Occipital lobe (tissue), 2 donors: ENCODE measurements around the gene CDC25A. TPM values are rescaled to one million over a fixed set of nuclear protein-coding genes. Genes with fewer than 3 reads are reported as not detected.

Experiments
- DNase-seq: peaks from one replicate; lab custom pipeline; 2025; lab: John Stamatoyannopoulos, UW
- total RNA-seq: library from RNA; depleted of rRNA; stranded (reverse); fragments of >200 nt; gene quantifications from one replicate; pipeline ENCODE4 v1.2.3, GENCODE V29; 2014

The CDC25A gene
- total RNA-seq, 1 donor from 2014 or later, result 3.7 TPM

DNA sequence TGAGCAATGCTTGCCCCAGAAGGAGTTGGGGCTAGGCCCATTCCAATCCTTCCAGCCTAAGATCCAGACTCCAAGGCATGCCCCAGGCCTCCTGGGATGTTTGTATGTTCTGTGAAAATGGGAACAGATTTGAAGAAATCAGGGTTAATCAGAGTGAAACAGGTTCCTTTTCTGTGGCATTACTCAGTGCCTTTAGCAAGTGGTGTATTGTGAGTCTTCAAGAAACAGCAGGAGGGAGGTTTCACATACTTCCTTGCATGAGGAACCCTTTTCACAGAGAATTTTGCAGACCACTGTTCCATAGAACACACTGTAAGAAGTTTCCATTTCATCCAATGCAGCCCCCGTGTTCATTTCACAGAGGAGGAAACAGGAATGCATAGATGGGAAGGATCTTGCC lies 8.4 kb upstream of the CDC25A start:
- DNase-seq, result no peak

DNA sequence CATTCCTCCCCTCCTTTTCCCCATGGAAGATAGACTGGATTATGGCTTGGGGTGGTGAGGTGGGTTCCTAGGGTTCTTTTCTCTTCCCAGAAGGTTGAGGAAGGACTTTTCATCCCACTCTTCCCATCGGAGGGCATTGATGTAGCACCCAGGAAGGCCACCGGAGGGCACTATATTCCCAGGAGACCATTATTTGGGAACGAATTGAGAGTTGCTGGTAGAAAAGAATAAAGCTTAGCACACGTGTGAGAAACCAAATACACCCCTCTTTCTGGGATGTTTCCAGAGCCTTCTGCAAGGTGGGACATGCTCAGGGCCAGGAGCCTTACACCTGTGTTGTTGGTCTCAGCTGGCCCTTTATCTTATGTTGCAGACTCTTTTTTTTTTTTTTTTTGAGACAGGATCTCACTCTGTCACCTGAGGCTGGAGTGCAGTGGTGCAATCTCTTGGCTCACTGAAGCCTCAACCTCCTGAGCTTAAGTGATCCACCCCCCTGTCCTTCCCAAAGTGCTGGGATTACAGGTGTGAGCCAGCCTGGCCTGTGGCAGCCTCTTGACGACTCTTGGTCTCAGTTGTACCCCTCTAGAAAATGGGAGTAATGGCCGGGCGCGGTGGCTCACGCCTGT lies 6.3 kb upstream of the CDC25A start:
- DNase-seq, result no peak

DNA sequence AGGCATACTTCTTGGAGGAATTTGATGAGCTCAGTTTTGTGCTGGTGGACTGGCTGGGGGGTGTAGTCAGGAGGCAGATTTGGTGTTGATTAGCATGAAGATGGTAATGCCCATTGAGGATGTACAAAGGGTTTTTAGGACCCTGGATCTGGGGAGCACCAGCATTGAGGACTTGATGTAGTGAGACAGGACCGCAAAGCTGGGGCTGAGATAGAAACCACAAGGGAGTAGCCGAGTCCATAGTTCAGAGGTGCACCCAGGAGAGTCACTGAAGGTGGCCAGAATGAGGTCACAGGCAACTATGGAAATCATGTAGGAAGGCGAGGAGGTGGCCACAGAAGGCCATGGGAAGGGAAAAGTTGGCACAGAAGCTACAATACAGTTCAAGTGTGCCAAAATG lies 2.7 kb upstream of the CDC25A start:
- no peak for DNase-seq

DNA sequence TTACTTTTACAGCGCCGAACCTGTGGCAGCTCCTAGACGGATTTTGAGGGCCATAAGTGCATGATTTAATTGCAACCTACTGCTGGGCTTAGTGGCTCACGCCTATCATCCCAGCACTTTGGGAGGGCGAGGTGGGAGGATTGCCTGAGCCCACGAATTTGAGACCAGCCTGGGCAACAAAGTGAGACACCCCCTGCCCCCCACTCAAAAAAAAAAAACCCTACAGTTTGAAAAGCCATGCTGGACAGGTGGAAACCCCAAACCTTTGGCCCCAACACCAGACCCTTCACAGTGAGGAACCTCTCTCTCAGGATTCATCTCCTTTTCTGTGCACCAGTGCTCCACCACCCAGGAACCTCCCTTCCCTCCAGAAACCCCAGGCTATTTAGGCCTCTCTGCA lies 1.1 kb upstream of the CDC25A start:
- no peak for DNase-seq

DNA sequence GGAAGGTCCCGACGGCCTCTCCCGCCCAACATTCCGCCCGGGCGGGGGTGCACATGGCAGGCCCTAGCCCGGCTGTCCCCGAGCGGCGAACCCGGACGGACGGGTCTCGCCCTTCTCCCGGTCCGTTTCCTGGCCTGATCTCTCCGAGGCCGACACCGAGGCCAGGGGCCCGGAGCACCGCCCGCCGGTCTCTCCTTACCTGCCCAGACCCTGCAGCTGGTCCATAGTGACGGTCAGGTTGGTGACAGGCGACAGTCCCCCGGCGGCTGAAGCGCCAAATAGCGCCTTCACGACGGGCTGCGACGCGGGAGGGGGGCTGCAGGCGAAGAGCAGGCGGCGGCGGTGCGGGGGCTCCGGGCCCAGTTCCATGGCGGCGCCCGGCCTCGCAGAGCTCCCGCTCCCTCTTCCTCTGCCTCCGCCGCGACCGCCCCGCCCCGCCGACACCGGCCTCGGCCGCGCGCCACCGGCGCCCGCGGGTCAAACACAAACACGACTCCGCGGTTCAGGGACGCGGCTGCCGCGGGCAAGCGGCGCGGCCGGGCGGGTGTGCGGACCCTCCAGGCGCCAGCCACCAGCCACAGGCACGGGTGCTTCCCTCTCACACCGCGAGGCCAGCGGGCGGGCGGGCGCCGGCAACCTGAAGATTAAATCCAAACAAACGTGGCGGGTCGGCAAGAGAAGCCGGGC lies 495 bp downstream of the CDC25A start:
- DNase-seq, result peak; percentile 42

DNA sequence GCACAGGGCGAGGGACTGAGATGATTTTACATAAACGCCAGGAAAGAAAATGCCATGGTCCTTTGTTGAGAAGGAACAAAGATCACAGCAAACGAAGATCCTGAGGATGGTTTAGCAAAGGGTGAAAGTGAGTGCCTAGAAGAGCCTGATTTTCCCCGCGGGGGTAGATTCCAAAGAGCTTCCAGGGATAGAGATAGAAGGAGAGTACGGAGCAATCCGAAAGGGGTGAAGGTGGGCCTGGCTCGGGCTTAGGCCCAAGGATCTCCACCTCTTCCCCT lies 977 bp downstream of the CDC25A start:
- no peak for DNase-seq

DNA sequence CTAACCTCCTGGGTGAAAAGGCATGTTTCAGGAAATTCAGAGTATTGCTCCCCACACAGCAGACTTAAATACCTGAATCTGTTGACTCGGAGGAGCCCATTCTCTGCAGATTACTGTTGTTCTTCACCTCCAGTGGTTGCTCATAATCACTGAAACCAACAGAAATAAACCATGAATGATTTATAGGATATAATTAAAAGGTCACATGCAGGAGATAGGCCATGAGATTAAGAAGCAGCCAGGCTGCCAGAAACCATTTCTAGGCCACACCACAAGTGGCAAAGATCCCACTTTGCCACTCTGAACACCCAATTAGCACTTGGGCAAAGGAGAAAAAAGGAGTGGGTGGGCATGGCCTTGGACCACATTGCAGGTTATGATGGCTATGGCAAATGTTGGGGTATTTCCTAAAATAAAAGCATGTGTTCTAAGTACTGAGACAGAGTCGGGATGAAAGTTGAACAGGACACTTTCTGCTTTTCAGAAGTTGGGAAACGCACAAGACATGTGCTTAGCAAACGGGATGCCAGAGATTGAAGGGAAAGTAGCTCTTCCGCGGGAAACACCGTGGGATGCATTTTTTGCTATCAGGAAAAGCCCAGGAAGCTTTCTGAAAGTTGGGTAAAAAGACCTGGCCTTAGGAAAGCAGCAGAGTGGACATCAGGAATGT lies 1.5 kb downstream of the CDC25A start:
- DNase-seq, result no peak

DNA sequence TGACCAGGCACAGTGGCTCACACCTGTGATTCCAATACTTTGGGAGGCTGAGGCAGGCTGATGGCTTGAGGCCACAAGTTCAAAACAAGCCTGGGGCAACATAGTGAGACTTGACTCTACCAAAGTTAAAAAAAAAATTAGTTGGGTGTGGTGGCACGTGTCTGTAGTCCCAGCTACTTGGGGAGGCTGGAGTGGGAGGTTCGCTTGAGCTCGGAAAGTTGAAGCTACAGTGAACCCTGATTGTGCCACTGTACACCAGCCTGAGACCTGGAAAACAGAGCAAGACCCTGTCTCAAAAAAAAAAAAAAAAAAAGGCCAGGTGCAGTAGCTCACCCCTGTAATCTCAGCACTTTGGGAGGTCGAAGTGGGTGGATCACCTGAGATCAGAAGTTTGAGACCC lies 3.1 kb downstream of the CDC25A start:
- no peak for DNase-seq

DNA sequence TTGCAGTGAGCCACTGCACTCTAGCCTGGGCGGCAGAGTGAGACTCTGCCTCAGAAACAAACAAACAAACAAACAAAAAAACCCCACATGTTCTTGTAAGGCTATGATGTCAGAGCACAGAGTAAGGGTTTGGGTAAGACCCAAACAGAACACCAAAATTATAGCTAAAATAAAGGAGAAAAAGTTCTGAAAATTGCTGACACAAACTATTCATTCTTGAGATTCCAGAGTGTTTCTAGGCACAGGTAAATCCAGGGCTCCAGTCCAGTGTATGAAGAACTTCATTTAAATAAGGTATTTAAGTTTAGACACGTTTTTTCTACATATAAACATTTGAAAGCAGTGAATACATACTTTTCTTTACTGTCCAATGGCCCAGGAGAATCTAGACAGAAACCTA lies 3.9 kb downstream of the CDC25A start:
- no peak for DNase-seq

DNA sequence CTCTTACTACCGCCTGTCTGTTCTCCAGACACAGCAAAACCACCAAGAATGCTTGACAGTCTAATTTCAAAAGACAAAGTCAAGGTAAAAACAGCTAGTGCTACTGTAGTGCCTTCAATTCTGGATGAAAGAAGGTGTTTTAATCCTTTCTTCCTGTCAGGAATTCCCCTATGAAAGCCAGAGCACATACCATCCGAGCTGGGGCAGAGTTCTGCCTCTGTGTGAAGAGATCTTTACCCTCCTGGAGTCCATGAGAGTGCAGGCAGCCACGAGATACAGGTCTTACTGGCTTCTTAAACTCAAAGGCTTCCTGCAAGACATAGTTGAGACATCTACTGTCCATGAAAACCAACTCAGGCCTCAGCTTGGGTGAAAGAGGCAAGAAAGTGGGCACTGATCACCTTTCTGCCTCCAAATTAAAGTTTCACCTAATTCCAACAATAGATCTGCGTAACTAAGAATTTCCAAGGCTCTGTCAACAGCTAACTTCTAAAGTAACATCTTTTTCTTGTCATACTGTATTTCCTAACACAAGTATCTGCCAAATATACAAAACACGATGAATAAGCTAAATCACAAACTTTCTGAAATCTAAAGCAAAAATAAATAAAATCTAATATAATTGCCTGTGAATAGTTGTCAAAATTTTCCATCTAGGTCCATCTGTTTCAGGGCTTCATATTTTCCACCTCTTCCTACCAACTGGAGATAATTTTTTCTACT lies 7.5 kb downstream of the CDC25A start:
- no peak for DNase-seq

DNA sequence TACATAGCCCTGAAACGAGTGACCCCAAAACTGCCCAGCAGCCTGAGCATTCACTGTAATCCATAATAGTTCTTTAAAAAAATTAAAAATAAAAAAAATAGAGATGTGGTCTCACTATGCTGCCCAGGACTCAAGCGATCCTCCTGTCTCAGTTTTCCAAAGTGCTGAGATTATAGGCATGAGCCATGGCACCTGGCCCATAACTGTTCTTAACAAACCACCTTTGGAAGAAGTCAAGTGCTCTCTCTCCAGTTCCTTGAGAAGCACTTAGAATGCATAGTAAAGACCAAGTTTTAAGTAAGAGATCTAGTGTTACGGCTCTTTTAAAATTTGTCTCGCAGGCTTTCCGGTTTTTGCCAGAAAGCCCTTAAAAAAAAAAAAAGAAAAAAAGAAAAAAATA lies 8.2 kb downstream of the CDC25A start:
- no peak for DNase-seq

DNA sequence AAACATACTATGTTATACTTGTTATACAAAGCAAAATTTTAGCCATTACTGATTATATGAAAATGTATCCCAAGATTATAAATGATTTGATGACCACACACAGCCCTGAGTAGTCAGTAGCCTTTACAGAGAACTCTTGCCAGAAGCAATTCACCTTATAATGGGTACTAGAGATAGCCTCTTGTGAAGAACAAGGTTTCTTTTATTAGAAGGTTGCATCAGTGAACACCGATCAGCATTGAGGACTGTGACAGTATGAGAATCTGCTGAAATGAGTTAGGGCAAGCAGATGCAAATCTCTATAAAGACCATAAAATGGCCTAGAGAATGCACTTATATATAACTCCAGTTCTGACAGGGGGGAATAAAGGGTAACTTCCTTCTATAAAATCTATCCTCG lies 10.1 kb downstream of the CDC25A start:
- no peak for DNase-seq

DNA sequence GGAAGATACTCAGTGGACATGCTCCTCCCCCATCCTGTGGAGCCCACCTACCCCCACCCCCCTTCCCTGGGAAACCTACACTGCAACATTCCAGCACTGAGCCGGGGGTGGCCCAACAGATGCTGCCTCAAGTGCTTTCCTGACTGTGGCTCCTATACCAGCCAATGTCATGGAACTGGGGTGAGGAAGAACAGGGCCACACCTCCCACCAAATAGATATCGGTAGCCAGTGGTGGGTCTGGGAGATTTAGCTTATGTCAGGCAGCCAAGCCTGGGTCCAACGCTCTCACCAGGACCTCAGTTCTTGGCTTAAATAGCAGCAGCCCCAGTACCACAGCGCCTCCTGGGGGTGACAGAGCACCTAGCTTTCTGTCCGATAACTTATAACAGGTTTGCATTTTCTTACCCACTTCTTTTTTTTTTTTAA lies 30.3 kb downstream of the CDC25A start:
- no peak for DNase-seq

DNA sequence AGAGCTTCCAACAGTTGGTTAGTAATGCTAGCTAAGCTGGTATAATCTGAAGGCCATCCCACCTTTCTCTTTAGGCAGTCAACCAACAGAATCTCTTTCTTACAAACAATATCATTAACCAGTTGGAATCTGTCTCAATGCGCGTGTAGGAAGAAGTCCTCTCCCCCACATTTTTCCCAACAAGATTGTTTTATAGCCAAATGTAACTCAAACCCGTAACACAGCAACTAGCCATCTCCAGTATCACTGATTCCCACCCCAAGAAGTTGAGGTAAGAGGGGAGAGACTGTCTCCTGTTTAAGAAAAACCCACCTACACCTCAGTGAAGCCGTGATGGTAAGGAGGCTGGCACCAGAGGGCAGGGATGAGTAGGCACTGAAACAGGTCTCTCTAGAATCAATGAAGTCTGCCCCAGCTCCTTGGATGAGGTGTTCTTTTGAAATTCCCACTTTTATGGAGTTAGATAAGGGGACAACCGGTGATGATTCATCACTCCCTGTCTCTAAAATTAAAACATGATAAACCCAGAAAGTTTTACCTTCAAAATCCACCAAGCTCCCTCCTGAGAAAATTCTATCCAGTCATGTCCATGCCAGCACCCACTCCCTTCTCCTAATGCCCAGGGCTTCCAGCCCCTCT lies 30.9 kb downstream of the CDC25A start:
- DNase-seq, result no peak

DNA sequence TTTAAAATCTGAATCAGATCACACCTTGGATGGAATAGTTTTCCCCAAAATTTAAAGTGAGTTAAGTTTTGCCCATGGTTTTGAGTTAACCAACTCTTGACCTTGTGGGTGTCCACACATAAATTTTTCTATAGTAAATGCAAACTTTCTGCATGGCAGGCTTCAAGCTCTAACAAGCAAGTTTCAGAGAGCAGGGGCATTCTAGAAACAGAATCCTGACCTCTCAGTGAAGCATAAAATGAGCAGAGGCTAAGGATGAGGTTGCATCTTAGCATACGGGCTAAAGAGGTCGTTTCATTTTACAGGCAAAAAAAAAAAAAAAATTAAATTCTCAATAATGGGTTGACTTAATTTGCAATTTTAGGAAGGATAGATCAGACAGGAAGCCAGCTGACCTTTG lies 32.1 kb downstream of the CDC25A start:
- DNase-seq, result no peak

DNA sequence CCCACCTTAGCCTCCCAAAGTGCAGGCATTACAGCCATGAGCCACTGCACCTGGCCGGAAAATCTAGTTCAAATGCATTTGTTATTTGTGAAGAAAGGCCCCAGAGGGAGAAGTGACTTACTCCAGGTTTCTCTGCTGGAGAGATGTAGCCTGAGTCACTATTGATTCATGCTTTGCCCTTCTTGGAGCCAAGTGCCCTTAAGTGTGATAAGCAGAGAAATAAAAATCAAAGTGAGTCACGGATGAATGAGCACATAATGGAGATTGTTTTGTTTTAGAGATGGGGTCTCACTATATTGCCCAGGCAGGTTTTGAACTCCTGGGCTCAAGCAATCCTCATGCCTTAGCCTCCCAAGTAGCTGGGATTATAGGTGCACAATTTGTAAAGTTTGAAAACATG lies 33.1 kb downstream of the CDC25A start:
- no peak for DNase-seq

DNA sequence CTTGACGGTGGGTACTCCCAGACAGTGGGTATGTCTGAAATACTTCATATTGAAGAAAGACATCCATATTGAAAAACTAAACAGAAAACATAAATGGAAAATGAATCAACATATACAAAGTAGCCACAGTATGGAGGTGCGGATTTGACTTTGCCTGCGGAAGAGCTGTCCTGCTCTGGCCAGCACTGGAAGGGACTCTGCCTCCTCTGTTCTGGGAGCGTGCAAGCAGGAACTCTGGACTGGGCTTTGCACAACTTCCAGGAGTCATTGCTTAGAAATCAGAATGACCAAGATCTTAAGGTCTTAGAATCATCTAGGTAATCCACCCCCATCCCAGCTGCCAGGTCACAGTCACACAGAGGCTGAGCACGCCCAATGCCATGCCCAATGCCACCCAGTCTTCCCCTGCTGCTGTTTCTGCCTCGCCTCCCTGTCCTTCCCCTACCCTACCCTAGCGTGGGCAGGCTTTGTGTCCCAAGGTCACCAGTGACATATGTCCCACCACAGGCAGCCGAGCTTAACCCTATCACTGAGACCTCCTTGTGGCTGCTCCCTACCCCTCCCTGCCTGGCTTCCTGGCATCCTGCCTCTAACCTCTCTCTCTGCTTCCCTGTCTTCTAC lies 36.3 kb downstream of the CDC25A start:
- DNase-seq, result no peak

DNA sequence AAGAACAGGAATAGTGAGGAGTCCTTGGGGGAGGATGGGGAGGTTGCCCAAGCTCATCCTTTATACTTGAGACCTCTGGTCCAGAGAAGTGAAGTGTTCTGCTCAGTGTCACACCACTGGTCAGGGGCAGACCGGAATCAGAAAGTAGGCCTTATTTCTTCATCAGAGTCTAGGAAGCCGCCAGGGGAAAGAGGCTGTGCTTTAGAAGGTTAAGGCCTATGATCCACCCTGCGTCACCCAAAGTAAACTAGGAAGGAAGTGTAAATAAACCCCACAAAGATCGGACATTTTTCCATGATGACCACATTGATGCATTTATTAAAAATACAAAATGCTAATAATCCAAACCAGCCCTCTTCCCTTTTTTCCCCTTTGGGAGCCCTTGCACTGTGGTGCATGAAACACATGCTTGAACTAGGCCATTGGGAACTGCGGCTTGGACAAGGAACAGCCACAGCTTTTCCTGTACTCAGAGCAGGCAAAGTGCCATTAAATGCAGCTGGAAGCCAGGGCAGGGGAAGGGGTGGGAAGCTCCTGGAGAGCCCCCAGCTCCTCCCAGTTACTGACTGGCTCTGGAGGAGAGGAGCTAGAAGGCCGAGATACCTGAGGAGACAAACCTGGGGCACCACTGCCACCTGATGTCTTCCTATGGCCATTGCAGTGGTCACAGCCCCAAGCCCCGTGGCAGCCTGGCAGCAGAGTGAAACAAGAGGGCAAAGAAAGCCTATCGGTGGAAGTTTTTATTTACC lies 37.0 kb downstream of the CDC25A start:
- peak; percentile 40 for DNase-seq

DNA sequence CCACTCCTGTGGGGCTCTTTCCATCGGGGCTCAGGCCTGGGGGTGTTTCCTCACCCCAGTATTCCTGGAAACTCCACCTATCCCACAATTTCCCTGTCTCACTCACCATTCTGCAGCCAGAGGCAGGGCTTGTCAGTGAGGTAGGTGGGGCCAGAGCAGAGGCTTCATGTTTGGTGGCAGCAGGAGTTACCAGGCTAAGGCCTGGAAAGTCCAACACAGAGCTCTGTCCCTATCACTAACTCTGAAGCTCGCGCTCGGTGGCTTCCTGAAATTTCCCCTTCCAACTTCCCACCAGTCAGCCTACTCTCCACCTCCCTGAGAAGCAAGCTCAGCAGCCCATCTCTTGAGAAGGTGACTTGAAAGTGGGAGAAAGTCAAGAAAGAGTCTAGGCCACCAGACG lies 44.2 kb downstream of the CDC25A start:
- no peak for DNase-seq

DNA sequence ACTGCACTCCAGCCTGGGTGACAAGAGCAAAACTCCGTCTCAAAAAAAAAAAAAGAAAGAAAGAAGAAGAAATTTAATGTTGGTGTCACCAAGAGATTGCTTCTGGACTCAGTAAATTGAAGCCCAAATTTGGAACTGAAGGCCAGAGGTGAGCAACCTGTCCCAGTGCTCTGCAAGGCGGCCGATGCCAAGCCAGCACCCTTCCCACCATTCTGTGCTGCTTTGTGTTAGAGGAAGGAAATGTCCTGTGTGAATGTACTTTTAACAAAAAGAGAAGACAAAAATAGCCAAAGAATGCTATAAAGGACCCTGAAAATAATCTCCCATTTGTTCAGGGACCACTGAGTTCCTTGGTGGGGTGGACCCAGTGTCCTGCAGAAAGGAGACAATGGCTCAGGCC lies 44.6 kb downstream of the CDC25A start:
- DNase-seq, result no peak

DNA sequence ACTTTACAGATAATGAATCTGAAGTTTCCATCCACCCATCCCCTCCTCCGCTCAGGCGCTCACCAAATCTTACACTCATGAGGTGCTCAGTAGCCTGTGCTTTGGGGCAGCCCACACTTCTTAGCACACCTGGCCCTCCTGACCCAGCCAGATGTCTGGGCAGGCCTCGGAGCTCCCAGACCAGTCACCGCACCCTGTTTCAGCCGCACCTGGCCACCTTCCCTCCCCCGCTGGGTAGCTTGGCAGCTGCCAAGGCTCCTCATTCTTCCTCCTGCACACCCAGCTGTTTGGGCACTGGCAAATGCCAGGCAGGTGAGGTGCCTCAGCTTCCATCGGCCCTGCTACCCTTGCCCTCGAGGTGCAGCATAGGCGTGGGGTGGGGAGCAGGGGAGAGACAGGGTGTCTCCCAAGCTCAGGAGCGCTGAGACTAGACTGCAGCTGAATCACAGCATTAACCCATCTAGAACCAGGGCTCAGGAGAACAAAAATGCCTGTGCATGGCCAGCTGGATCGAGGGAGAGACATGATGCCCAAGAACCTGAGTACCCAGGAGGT lies 45.8 kb downstream of the CDC25A start:
- DNase-seq, result no peak
